ENCODE data around the gene CTNNB1. TPM values are rescaled to one million over a fixed set of nuclear protein-coding genes. Genes with fewer than 3 reads are reported as not detected.

Gene CTNNB1
- total RNA-seq, 4 donors from 2014 or later, result 319 to 1,124 (median 518) TPM

- intact Hi-C loops (cut with DNase I; ENCODE audit: low total_unique reads), result no loop called here
- no peak overlapping the region for H3K4me3 ChIP-seq
- H3K9me3 ChIP-seq, result no peaks in the 10 kb centered on the region
- H3K27me3 ChIP-seq, result no peaks in the 10 kb centered on the region
- H3K36me3 ChIP-seq, result no peaks in the 10 kb centered on the region
- no peak for TF ChIP-seq CTCF (IDR thresholded peaks at IDR 0.05)
- TF ChIP-seq POLR2A (IDR thresholded peaks at IDR 0.05), result no peak
- H3K4me1 ChIP-seq, result peaks cover 0 to 21% of the 10 kb centered on the region in 2 donors
- DNase-seq, result no peak
- H3K27ac ChIP-seq, result no peak overlapping the region
Observed at GRCh38 chr3:41219424-41219823, 20.1 kb downstream of the CTNNB1 start.

DNA sequence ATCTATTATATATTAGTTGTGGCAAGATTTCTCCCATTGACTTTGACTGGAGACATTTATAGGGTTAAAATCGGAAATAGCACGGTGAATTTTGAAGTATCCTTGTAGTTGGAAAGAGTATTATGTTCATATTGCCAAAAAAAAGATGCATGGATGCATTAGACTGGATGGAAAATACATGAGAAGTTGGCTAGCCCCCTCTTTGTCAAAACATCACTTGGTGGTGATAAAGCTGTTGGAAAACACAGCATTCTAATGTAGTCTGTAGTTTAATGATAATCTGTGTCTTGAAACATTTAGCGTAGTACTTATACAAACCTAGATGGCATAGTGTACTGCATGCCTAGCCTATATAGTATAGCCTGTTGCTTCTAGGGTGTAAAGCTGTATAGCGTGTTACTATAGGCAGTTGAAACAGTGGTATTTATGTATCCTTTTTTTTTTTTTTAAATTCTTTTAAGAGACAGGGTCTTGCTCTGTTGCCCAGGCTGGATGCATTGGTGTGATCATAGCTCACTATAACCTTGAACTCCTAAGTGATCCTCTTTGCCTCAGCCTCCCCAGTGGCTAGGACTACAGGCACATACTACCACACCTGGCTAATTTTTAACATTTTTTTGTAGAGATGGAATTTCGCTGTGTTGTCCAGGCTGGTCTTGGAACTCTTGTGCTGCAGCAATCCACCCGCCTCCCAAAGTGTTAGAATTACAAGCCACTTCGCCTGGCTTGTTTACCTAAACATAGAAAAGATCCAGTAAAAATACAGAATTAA, 21.8 kb downstream of the CTNNB1 start:
- Histone ChIP-seq H3K9me3 (no peaks in the 10 kb centered on the region), H3K27ac (no peak overlapping the region)
- intact Hi-C loops (cut with DNase I; ENCODE audit: low total_unique reads), result no loop called here

DNA sequence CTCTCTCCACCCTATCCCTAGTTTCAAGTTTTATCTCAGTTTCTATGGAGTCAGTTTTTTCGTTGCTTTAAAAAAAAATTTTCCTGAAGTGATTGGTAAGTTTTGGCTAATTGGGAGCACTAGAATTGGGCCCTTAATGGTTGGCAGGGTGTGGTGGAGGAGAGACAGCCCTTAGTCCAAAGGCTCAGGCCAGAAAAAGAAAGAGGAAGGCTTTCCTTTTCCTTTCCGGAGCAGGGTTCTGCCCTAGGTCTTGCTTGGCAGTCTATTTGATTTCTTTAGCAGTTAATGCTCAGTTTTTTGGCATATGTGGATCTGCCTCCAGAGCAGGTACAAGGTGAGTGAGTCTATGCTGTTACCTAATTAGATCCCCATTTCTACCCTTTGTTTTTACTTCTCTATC, 22.7 kb downstream of the CTNNB1 start:
- Histone ChIP-seq H3K4me1 (peaks cover 0 to 17% of the 10 kb centered on the region in 2 donors), H3K4me3 (no peak overlapping the region), H3K36me3 (no peaks in the 10 kb centered on the region), H3K27ac (no peak overlapping the region), H3K9me3 (no peaks in the 10 kb centered on the region), H3K27me3 (no peaks in the 10 kb centered on the region)
- intact Hi-C loops (cut with DNase I; ENCODE audit: low total_unique reads), result no loop called here
- no peak for TF ChIP-seq POLR2A (IDR thresholded peaks at IDR 0.05)
- no peak for TF ChIP-seq CTCF (IDR thresholded peaks at IDR 0.05)
- no peak for DNase-seq

More for the DNA sequence above, 21.8 kb downstream of the CTNNB1 start:
- DNase-seq, result no peak
- H3K27me3 ChIP-seq, result no peaks in the 10 kb centered on the region
- H3K36me3 ChIP-seq, result no peaks in the 10 kb centered on the region
- TF ChIP-seq POLR2A (IDR thresholded peaks at IDR 0.05), result no peak
- TF ChIP-seq CTCF (IDR thresholded peaks at IDR 0.05), result no peak
- no peak overlapping the region for H3K4me3 ChIP-seq
- H3K4me1 ChIP-seq, result peaks cover 0 to 18% of the 10 kb centered on the region in 2 donors

DNA sequence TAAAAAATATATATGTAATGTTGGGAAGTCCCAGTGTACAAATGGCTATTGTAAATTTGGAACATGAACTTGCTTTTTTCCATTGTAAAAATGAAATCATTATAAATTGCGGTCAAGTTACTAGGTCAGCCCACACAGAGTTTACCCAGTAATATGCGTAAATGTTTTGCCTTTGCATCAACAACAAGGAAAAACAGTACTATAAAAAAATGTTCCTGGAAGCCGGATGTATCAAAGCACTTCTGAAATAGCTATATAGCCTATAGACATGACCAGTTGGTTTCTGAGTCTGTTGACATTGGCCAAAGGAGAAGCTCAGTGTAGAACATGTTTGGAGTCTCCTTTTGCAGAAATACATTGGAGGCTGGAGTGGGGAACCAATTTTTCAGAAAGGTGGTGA, 23.2 kb downstream of the CTNNB1 start:
- no peak for DNase-seq
- H3K27ac ChIP-seq, result no peak overlapping the region
- no peak overlapping the region for H3K4me3 ChIP-seq
- peaks cover 0 to 17% of the 10 kb centered on the region in 2 donors for H3K4me1 ChIP-seq
- no peaks in the 10 kb centered on the region for H3K36me3 ChIP-seq
- H3K27me3 ChIP-seq, result no peaks in the 10 kb centered on the region
- no peaks in the 10 kb centered on the region for H3K9me3 ChIP-seq
- TF ChIP-seq POLR2A (IDR thresholded peaks at IDR 0.05) (no peak), CTCF (IDR thresholded peaks at IDR 0.05) (no peak)
- intact Hi-C loops (cut with DNase I; ENCODE audit: low total_unique reads), result no loop called here

- Histone ChIP-seq H3K4me1 (peaks cover 0 to 17% of the 10 kb centered on the region in 2 donors), H3K9me3 (no peaks in the 10 kb centered on the region), H3K27me3 (no peaks in the 10 kb centered on the region), H3K4me3 (no peak overlapping the region), H3K36me3 (no peaks in the 10 kb centered on the region), H3K27ac (no peak overlapping the region)
- TF ChIP-seq CTCF (IDR thresholded peaks at IDR 0.05), result no peak
- TF ChIP-seq POLR2A (IDR thresholded peaks at IDR 0.05), result no peak
- no peak for DNase-seq
- intact Hi-C loops (cut with DNase I; ENCODE audit: low total_unique reads), result no loop called here
Observed at GRCh38 chr3:41223078-41223477, 23.8 kb downstream of the CTNNB1 start.
